IMR-90 (cell line): ENCODE measurements around the gene GARNL3. TPM values are rescaled to one million over a fixed set of nuclear protein-coding genes. Genes with fewer than 3 reads are reported as not detected.

Experiments
- ATAC-seq: fragments of 200-7000 bp; cut with Tn5 transposase; 2 replicates; pipeline ENCODE4 v1.9.1; 2020; ENCODE audit warnings: low read depth, mild to moderate bottlenecking, moderate library complexity
- BruUV-seq: library from RNA; stranded (reverse); fragments of 400-500 nt; replicated peaks from 2 replicates; lab custom pipeline; 2021; lab: Mats Ljungman, UMichigan
- CTCF ChIA-PET: fragments of 300-600 bp; formaldehyde crosslinking; extraction: SDS; loops from one replicate; lab custom pipeline; 2021; ENCODE audit warnings: antibody characterized with exemption; lab: Yijun Ruan, JAX
- POLR2A ChIA-PET: fragments of 300-600 bp; sonication (Branson Sonifier 250); formaldehyde crosslinking; loops from one replicate; lab custom pipeline; 2022; ENCODE audit warnings: antibody characterized with exemption; ENCODE audit not compliant: unreplicated experiment; lab: Charles Lee
- DNase-seq: peaks from one replicate; pipeline ENCODE4 v3.0.0; 2013
- H2AFZ ChIP-seq: replicated peaks from 2 replicates; pipeline ENCODE3; 2013; ENCODE audit warnings: low read length, mild to moderate bottlenecking; ENCODE audit not compliant: poor library complexity
- H2AK5ac ChIP-seq: 2 replicates; pipeline ENCODE4 v1.6.1; 2013; ENCODE audit warnings: low read depth, low read length, inconsistent platforms
- H2AK9ac ChIP-seq: replicated peaks from 2 replicates; pipeline ENCODE3; 2013; ENCODE audit warnings: mild to moderate bottlenecking, low read depth, low read length, moderate library complexity; ENCODE audit not compliant: poor library complexity
- H2BK120ac ChIP-seq: 2 replicates; pipeline ENCODE4 v1.6.1; 2013; ENCODE audit warnings: low read depth, low read length, inconsistent platforms
- H2BK15ac ChIP-seq: 3 replicates; pipeline ENCODE4 v1.6.1; 2013; ENCODE audit warnings: low read depth, low read length, inconsistent platforms
- H2BK20ac ChIP-seq: 2 replicates; pipeline ENCODE4 v1.6.1; 2013; ENCODE audit warnings: low read depth, mild to moderate bottlenecking, inconsistent platforms, low read length, moderate library complexity
- H2BK5ac ChIP-seq: 2 replicates; pipeline ENCODE4 v1.6.1; 2013; ENCODE audit warnings: mild to moderate bottlenecking, low read depth, low read length, inconsistent platforms; ENCODE audit not compliant: poor library complexity, severe bottlenecking
- H3K14ac ChIP-seq: replicated peaks from 2 replicates; pipeline ENCODE4 v1.6.1; 2013; ENCODE audit warnings: low read depth, low read length, inconsistent platforms
- H3K18ac ChIP-seq: 2 replicates; pipeline ENCODE4 v1.6.1; 2013; ENCODE audit warnings: low read depth, low read length, control low read depth
- H3K23ac ChIP-seq: 2 replicates; pipeline ENCODE4 v1.6.1; 2013; ENCODE audit warnings: low read depth, low read length, inconsistent platforms
- H3K27ac ChIP-seq: 2 replicates; pipeline ENCODE4 v1.5.1; 2013; ENCODE audit warnings: mild to moderate bottlenecking, control low read depth, low read length; ENCODE audit not compliant: insufficient read depth
- H3K27me3 ChIP-seq: 2 replicates; pipeline ENCODE4 v1.6.1; 2013; ENCODE audit warnings: low read length; ENCODE audit not compliant: control insufficient read depth, insufficient read depth
- H3K36me3 ChIP-seq: 2 replicates; pipeline ENCODE4 v1.6.1; 2013; ENCODE audit warnings: low read length, mixed read lengths; ENCODE audit not compliant: control insufficient read depth, insufficient read depth
- H3K4ac ChIP-seq: 2 replicates; pipeline ENCODE4 v1.6.1; 2013; ENCODE audit warnings: low read depth, low read length, inconsistent platforms
- H3K4me1 ChIP-seq: 2 replicates; pipeline ENCODE4 v1.6.1; 2013; ENCODE audit warnings: low read length, mixed read lengths; ENCODE audit not compliant: control insufficient read depth, insufficient read depth
- H3K4me2 ChIP-seq: 2 replicates; pipeline ENCODE4 v1.6.1; 2013; ENCODE audit warnings: low read depth, mild to moderate bottlenecking, control low read depth, low read length, moderate library complexity
- H3K4me3 ChIP-seq: 2 replicates; pipeline ENCODE4 v1.5.1; 2013; ENCODE audit warnings: low read depth, mild to moderate bottlenecking, control low read depth, low read length, moderate library complexity; ENCODE audit not compliant: insufficient read depth
- H3K56ac ChIP-seq: 2 replicates; pipeline ENCODE4 v1.6.1; 2013; ENCODE audit warnings: low read length, inconsistent platforms; ENCODE audit not compliant: insufficient read depth; ENCODE audit errors: extremely low read depth
- H3K79me1 ChIP-seq, 2 experiments: 2 replicates each; pipeline ENCODE4 v1.6.1; 2013; ENCODE audit warnings: low read length in 2 of 2, inconsistent platforms in 1 of 2, low read depth in 1 of 2
- H3K9ac ChIP-seq: 2 replicates; pipeline ENCODE4 v1.6.1; 2013; ENCODE audit warnings: low read depth, low read length, control low read depth
- H3K9me1 ChIP-seq: 2 replicates; pipeline ENCODE4 v1.6.1; 2013; ENCODE audit warnings: low read length, inconsistent platforms; ENCODE audit not compliant: insufficient read depth
- H3K9me3 ChIP-seq: 2 replicates; pipeline ENCODE4 v1.6.1; 2013; ENCODE audit warnings: low read length; ENCODE audit not compliant: control insufficient read depth, insufficient read depth
- H4K20me1 ChIP-seq: 2 replicates; pipeline ENCODE4 v1.6.1; 2013; ENCODE audit warnings: low read length, inconsistent platforms; ENCODE audit not compliant: insufficient read depth
- H4K5ac ChIP-seq: 2 replicates; pipeline ENCODE4 v1.6.1; 2013; ENCODE audit warnings: mild to moderate bottlenecking, low read depth, low read length, control low read depth
- H4K8ac ChIP-seq, 2 experiments: 2 replicates each; pipeline ENCODE4 v1.6.1; 2013; ENCODE audit warnings: low read depth in 2 of 2, low read length in 2 of 2, control low read depth in 1 of 2, inconsistent platforms in 1 of 2
- H4K91ac ChIP-seq: 2 replicates; pipeline ENCODE4 v1.6.1; 2013; ENCODE audit warnings: low read depth, low read length, inconsistent platforms; ENCODE audit not compliant: insufficient read depth
- CEBPB ChIP-seq: IDR thresholded peaks from 2 replicates; pipeline ENCODE4 v1.6.1; 2012; ENCODE audit warnings: low read depth, low read length, improper control_type of control experiment
- CHD1 ChIP-seq: IDR thresholded peaks from 2 replicates; pipeline ENCODE4 v1.6.1; 2012; ENCODE audit warnings: low read depth, low read length, improper control_type of control experiment
- MAFK ChIP-seq: IDR thresholded peaks from 2 replicates; pipeline ENCODE4 v1.6.1; 2012; ENCODE audit warnings: low read depth, low read length, improper control_type of control experiment
- MAZ ChIP-seq: IDR thresholded peaks from 2 replicates; pipeline ENCODE4 v1.6.1; 2012; ENCODE audit warnings: low read depth, mild to moderate bottlenecking, low read length, improper control_type of control experiment, moderate library complexity, borderline replicate concordance
- POLR2A ChIP-seq: IDR thresholded peaks from 2 replicates; pipeline ENCODE4 v1.6.1; 2012; ENCODE audit warnings: mild to moderate bottlenecking, low read depth, low read length
- RAD21 ChIP-seq: IDR thresholded peaks from 2 replicates; pipeline ENCODE4 v1.6.1; 2012; ENCODE audit warnings: low read length, improper control_type of control experiment
- WGBS, 2 experiments: methylation state at CpG; one replicate each; pipeline versions ENCODE4 v1.1.5 to v1.1.7; 2013; ENCODE audit warnings: missing lambda C conversion rate in 2 of 2; ENCODE audit not compliant: insufficient read length in 1 of 2; ENCODE audit errors: extremely low coverage in 2 of 2; 5-methylcytosine and 5-hydroxymethylcytosine counted together
- dilution Hi-C: fragments of 300-500 bp; cut with HindIII; formaldehyde crosslinking; loops from one replicate; pipeline ENCODE4 v1.14.3; 2018; ENCODE audit warnings: low sequenced_read_pairs; ENCODE audit not compliant: unreplicated experiment
- in situ Hi-C: fragments of 300-500 bp; cut with MboI; formaldehyde crosslinking; loops from 3 replicates; pipeline ENCODE4 v1.14.3; 2019; ENCODE audit warnings: low sequenced_read_pairs, inconsistent platforms, mixed read lengths
- intact Hi-C: fragments of 100-400 bp; cut with micrococcal nuclease; formaldehyde crosslinking; loops from 2 replicates; pipeline ENCODE4 v1.10.0; 2022
- polyA plus RNA-seq, 3 experiments: library from polyadenylated mRNA; depleted of rRNA; stranded (reverse); fragments of >200 nt; gene quantifications; 2 replicates each; pipeline ENCODE4 v1.2.3, GENCODE V29; 2012; ENCODE audit warnings: low replicate concordance in 1 of 3
- total RNA-seq: library from RNA; depleted of rRNA; stranded (reverse); fragments of >200 nt; gene quantifications from 2 replicates; pipeline ENCODE4 v1.2.3, GENCODE V29; 2012

GARNL3 gene
- total and polyA plus RNA-seq, 2 of the 4 experiments (the other 2 are of a cell fraction): 1.9 to 5.0 TPM

- H2AK9ac ChIP-seq: no peak overlapping the region
- WGBS, 2 experiments: 100% methylated on average over 1 of the region's 5 CpGs; no CpG with 5 or more reads in 1 of the 2 experiments
- H4K20me1 ChIP-seq: peaks cover 9% of the 10 kb centered on the region; the same call in 1 of the 2 replicates
- ATAC-seq (no peak), DNase-seq (no peak)
- in situ Hi-C loops (loop anchor here (25.0 kb wide), 1 partner anchor 455 kb away; no protein-coding TSS in a partner anchor), dilution Hi-C loops (no loop called here), intact Hi-C loops (loop anchor here (10.0 kb wide), 1 partner anchor 107 kb away; no protein-coding TSS in a partner anchor)
- no peak overlapping the region for H3K14ac ChIP-seq
- no TSS peak for BruUV-seq
- H3K23ac ChIP-seq: no peak overlapping the region
- no peak overlapping the region for H3K4ac ChIP-seq
- POLR2A ChIA-PET: no interaction called here
- no peak overlapping the region for H3K4me3 ChIP-seq
- no peak overlapping the region for H2AFZ ChIP-seq
- no peak overlapping the region for H3K18ac ChIP-seq
- no peak overlapping the region for H2AK5ac ChIP-seq
- TF ChIP-seq CEBPB: no peak
- TF ChIP-seq MAZ: no peak
- no peak for TF ChIP-seq MAFK
- TF ChIP-seq CHD1: no peak
- TF ChIP-seq POLR2A: no peak
- TF ChIP-seq RAD21: no peak
- peaks cover 5% of the 10 kb centered on the region for H3K4me1 ChIP-seq
- H4K5ac ChIP-seq: no peak overlapping the region
- no peaks in the 10 kb centered on the region for H3K36me3 ChIP-seq
- CTCF ChIA-PET: no interaction called here
- no peak overlapping the region for H2BK120ac ChIP-seq
- no peak overlapping the region for H2BK15ac ChIP-seq
- no peak overlapping the region for H2BK5ac ChIP-seq
- no peaks in the 10 kb centered on the region for H3K9me3 ChIP-seq
- H3K56ac ChIP-seq: no peak overlapping the region
- H3K79me1 ChIP-seq: no peaks in the 10 kb centered on the region
- no peak overlapping the region for H3K27ac ChIP-seq
- no peak overlapping the region for H3K4me2 ChIP-seq
- no peak overlapping the region for H3K9ac ChIP-seq
- peaks cover 14% of the 10 kb centered on the region for H3K9me1 ChIP-seq
- H2BK20ac ChIP-seq: no peak overlapping the region
- no peak overlapping the region for H4K91ac ChIP-seq
- H4K8ac ChIP-seq: no peak overlapping the region
- peaks cover 5% of the 10 kb centered on the region; the same call in 1 of the 2 replicates for H3K27me3 ChIP-seq
Measured at GRCh38 chr9:127392166-127392565, 127.6 kb downstream of the GARNL3 start.
